IPS-11a (cell line): ENCODE results near the gene COPG1.
"Not testable (repeated sequence)": the region's sequence is repeated elsewhere in the genome, so short reads cannot be mapped to it uniquely, and the experiment has no call there.

Experiments used
- H3K4me3 ChIP-seq: one replicate; pipeline ENCODE4 v1.5.1; 2013; ENCODE audit warnings: low read depth, low read length, control low read depth

Gene COPG1

GRCh38 chr3:129249284-129250065 is at the start of gene COPG1:
COPG1 (plus strand) TSS chr3:129249606; CDS start chr3:129249710, 104 bp downstream.
- H3K4me3 ChIP-seq, result peak within 1 kb of the TSS; percentile 91

DNA sequence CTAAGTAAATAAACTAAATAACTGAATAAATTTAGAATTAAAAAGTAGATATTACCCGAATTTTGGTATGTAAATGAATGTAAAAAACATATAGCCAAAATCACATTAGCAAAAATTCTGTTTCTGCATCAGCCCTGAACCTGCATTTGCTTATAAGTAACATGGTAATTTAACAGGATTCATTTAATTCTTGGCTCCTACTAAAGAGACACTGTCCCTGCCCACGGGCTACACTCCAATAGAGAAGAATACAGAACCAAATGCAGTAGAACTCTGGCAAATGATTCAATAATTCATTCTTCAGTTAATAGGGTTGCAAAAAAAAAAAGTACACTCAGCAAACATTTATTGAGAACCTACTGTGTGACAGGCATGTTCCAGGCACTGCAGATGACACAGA is 44.9 kb upstream of the COPG1 start:
- no peak overlapping the region for H3K4me3 ChIP-seq

DNA sequence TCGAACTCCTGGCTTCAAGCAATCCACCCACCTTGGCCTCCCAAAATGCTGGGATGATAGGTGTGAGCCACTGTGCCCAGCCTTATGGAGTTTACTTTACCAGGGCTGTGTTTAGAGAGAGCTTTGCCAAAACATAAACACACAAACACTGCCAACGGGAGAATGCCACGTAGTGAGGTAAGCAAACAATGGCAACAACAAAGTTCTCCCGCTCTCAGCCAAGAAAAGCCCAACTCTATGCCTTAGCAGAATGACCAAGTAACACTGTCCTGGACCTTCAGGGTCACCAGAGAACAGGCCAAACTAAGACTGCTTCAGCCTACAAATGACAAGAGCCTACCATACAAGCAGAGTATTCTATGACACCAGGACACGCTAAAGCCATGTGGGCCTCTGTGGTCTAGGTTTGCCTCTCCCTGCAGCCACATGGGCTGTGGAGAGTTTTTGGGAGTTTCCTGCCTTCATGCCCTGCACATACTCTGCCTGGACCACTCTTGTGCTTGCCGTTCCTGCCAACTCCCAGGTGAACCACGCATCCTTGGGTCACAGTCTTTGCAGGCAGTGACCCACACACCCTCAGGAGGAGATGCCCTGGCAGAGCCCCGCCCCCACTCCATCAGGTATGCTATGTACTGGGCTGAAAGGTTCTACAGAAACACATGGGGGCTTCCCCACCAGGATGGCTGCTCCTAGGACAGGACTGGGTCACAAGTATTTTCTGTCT is 44.1 kb upstream of the COPG1 start:
- no peak overlapping the region for H3K4me3 ChIP-seq

GRCh38 chr3:129207479-129207878 is 41.9 kb upstream of the COPG1 start:
- H3K4me3 ChIP-seq, result no peak overlapping the region

GRCh38 chr3:129211345-129211744 is 38.1 kb upstream of the COPG1 start:
- H3K4me3 ChIP-seq, result no peak overlapping the region

DNA sequence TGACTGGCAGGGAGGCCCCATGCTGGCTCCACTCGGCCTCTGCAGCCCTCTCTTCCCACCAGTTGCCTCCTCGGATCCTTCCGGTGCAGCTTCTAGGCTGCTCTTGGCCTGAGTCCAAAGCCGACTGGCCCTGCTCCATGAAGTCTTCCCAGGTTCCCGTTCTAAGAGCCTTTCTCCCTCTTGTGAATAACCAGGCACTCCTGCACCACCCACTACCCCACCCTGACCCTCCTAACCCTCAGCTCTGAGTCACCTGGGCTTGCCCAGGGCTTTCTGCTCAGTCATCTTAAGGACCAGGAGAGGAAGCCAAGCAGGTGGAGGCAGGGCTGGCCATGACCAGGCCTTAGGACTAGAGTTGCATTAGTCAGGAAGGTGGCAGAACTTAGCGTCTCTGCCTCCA is 37.6 kb upstream of the COPG1 start:
- H3K4me3 ChIP-seq, result no peak overlapping the region

- no peak overlapping the region for H3K4me3 ChIP-seq
Observed at GRCh38 chr3:129213238-129213637, 36.2 kb upstream of the COPG1 start.

- H3K4me3 ChIP-seq, result no peak overlapping the region
Observed at GRCh38 chr3:129218742-129219141, 30.7 kb upstream of the COPG1 start.

GRCh38 chr3:129224387-129224786 is 25.0 kb upstream of the COPG1 start:
- not testable (repeated sequence) for H3K4me3 ChIP-seq

GRCh38 chr3:129224984-129225393 is 24.4 kb upstream of the COPG1 start:
- H3K4me3 ChIP-seq, result no peak overlapping the region

- no peak overlapping the region for H3K4me3 ChIP-seq
Observed at GRCh38 chr3:129226374-129226773, 23.0 kb upstream of the COPG1 start.

DNA sequence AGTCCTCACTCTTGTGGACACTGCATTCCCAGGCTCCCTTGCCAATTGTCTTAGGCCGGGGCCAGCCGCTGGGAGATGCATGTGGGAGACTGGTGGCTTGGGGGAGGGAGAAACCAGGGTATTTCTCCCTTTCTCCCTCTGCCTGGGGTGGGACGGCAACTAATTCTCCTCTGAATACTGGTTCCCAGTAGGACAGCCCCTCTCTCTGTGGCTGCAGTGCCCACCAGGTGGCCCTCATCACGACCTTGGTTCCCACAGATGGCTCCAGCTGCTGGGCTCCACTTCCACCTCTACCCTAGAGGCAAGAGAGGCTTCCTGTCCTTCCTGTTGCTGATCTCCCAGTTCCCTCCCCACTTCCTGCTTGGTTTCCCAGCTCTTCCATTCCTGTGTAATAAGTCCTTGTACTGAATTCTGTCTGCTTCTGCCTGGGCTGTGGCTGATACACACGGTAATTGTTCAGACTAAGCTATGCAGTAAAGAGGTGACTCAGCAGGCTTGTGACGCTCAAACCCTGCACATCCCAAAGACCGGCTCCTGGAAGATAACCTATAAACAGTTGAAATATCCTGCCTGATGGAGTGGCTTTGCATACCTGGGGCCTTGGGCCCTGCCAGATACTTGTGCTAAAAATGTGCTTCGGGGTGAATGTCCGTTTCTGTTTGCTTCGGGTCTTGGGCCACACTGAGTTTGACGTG is 20.4 kb upstream of the COPG1 start:
- H3K4me3 ChIP-seq, result no peak overlapping the region

DNA sequence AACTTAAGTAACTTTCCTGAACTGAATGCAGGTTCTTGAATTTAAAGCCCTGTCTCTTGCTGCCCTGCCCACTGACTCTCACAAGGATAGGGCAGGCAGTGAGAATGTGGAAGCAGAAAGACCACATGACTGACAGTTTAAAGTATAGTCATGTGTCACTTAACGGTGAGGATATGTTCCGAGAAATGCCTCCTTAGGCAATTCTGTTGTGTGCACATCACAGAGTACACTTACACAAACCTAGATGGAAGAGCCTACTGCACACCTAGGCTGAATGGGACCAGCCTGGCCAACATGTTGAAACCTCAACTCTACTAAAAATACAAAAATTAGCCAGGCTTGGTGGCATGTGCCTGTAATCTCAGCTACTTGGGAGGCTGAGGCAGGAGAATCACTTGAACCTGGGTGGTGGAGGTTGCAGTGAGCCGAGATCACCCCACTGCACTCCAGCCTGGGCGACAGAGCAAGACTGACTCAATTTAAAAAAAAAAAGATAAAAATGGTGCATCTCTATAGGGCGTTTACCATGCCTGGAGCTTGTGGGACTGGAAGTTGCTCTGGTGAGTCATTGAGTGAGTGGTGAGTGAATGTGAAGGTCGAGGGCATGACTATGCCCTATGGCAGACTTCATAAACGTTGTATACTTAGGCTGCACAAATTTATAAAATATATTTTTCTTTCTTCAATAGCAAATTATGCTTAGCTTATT is 18.9 kb upstream of the COPG1 start:
- no peak overlapping the region for H3K4me3 ChIP-seq

GRCh38 chr3:129231331-129232119 is 17.9 kb upstream of the COPG1 start:
- no peak overlapping the region for H3K4me3 ChIP-seq

- no peak overlapping the region for H3K4me3 ChIP-seq
Observed at GRCh38 chr3:129233538-129233937, 15.9 kb upstream of the COPG1 start.

GRCh38 chr3:129234441-129234840 is 15.0 kb upstream of the COPG1 start:
- H3K4me3 ChIP-seq, result no peak overlapping the region

- H3K4me3 ChIP-seq, result no peak overlapping the region
Observed at GRCh38 chr3:129235344-129235917, 14.0 kb upstream of the COPG1 start.

DNA sequence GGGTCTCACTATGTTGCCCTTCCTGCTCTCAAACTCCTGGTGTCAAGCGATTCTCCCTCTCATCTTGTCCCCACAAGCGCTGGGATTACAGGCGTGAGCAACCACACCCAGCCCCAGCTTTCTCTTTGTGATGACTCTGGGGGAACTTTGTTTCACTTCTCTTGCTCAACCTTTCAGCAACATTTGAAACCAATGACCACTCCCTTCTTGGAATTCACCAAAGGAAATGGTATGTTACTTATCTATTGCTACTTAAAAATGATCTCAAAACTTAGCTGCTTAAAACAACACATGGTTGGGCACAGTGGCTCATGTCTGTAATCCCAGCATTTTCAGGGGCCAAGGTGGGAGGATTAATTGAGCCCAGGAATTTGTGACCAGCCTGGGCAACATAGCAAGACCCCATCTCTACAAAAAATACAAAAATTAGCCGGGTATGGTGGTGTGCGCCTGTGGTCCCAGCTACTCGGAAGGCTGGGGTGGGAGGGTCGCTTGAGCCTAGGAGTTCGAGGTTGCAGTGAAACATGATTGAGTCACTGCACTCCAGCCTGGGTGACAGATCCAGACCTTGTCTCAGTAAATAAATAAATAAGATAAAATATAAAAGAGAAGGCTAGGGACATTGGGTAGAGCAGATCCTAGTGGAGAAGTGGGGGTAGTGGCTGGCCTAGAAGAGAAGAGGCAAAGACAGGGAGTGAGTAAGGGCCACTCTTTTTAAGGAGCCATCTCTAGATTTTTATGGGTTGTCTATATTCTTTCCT is 10.3 kb upstream of the COPG1 start:
- H3K4me3 ChIP-seq, result no peak overlapping the region

GRCh38 chr3:129239991-129240390 is 9.4 kb upstream of the COPG1 start:
- H3K4me3 ChIP-seq, result no peak overlapping the region
